ENCODE results near the gene DPYD. TPM values are rescaled to one million over a fixed set of nuclear protein-coding genes. Genes with fewer than 3 reads are reported as not detected.

Gene DPYD
- total and polyA plus RNA-seq, 10 of the 15 experiments (the other 5 are each of a cell fraction or from before 2014, with no cell fraction given): 5.7 to 23.8 (median 10.2) TPM

GRCh38 chr1:97571760-97572159 is 349.1 kb downstream of the DPYD start (continued):
- TF ChIP-seq KLF5 (IDR thresholded peaks at IDR 0.05; ENCODE audit: partially characterized antibody) (no peak), MLLT1 (IDR thresholded peaks at IDR 0.05) (no peak), HCFC1 (IDR thresholded peaks at IDR 0.05; ENCODE audit: low read length) (no peak), CEBPB (IDR thresholded peaks at IDR 0.05; ENCODE audit: borderline replicate concordance in 1 of 2, low read depth in 2 of 2, low read length in 2 of 2) (no peak)

GRCh38 chr1:97570691-97571090 is 350.1 kb downstream of the DPYD start:
- in situ Hi-C loops (cut with MboI) (no loop called here), intact Hi-C loops (cut with micrococcal nuclease; ENCODE audit: unreplicated experiment) (no loop called here)
- Histone ChIP-seq H3K27me3 (replicated peaks in 1 of 2; ENCODE audit: control insufficient read depth in 2 of 2, insufficient read depth in 2 of 2, low read length in 1 of 2) (no peaks in the 10 kb centered on the region), H3K9me3 (replicated peaks; ENCODE audit: control insufficient read depth, insufficient read depth, low read length) (no peaks in the 10 kb centered on the region), H3K36me3 (ENCODE audit: control insufficient read depth in 2 of 2, insufficient read depth in 2 of 2, low read length in 1 of 2) (no peaks in the 10 kb centered on the region; a peak in 1 of 4 replicates), H2AFZ (ENCODE audit: control insufficient read depth, low read depth, low read length) (no peak overlapping the region), H3K4me1 (ENCODE audit: control insufficient read depth, insufficient read depth, low read length) (no peaks in the 10 kb centered on the region), H3K27ac (ENCODE audit: control insufficient read depth, insufficient read depth) (no peak overlapping the region), H3K4me2 (ENCODE audit: control insufficient read depth, insufficient read depth) (no peak overlapping the region), H3K79me2 (ENCODE audit: control insufficient read depth, insufficient read depth, low read length) (no peaks in the 10 kb centered on the region), H3K9ac (ENCODE audit: control insufficient read depth, insufficient read depth, low read length) (no peak overlapping the region), H3K4me3 (no peak overlapping the region), H4K20me1 (ENCODE audit: control insufficient read depth, insufficient read depth) (no peaks in the 10 kb centered on the region)
- no peak for ATAC-seq
- TF ChIP-seq RCOR1 (conservative IDR thresholded peaks at IDR 0.05; ENCODE audit: low read depth, low read length) (no peak), SREBF2 (IDR thresholded peaks at IDR 0.05; ENCODE audit: low read length) (no peak), RBBP5 (conservative IDR thresholded peaks at IDR 0.05) (no peak), RELA (IDR thresholded peaks at IDR 0.05; ENCODE audit: borderline replicate concordance, partially characterized antibody) (no peak), MLLT1 (IDR thresholded peaks at IDR 0.05) (no peak), MEF2B (IDR thresholded peaks at IDR 0.05; ENCODE audit: partially characterized antibody, poor library complexity, severe bottlenecking) (no peak), BMI1 (IDR thresholded peaks at IDR 0.05; ENCODE audit: borderline replicate concordance) (no peak), SMAD1 (IDR thresholded peaks at IDR 0.05; ENCODE audit: low read depth, partially characterized antibody) (no peak), HCFC1 (IDR thresholded peaks at IDR 0.05; ENCODE audit: low read length) (no peak), CREB1 (IDR thresholded peaks at IDR 0.05; ENCODE audit: low read depth) (no peak), MYC (IDR thresholded peaks at IDR 0.05; ENCODE audit: insufficient read depth, insufficient read length, insufficient replicate concordance, low read length, severe bottlenecking) (no peak)
- no peak for DNase-seq (ENCODE audit: low read depth, low spot score)
- ChIA-PET POLR2A (no interaction called here), SMC1A (ENCODE audit: uncharacterized antibody, unreplicated experiment) (no interaction called here), RAD21 (ENCODE audit: unreplicated experiment) (no interaction called here), CTCF (no interaction called here)
- 12% methylated on average over 3 of the region's 3 CpGs for WGBS (ENCODE audit: insufficient coverage, insufficient replicate concordance, low lambda C conversion rate, missing lambda C conversion rate)
- no TSS peak for BruUV-seq (replicated peaks)
- no peak for FAIRE-seq

Data from GM12878 (cell line).